Kidney epithelial cell (primary cell): Measurements from ENCODE around the gene SLX9. TPM values are rescaled to one million over a fixed set of nuclear protein-coding genes. Genes with fewer than 3 reads are reported as not detected.

Experiments used
- DNase-seq: peaks from one replicate; pipeline ENCODE4 v3.0.0-alpha.2; 2010; ENCODE audit warnings: low read depth
- H3K27me3 ChIP-seq: 2 replicates; pipeline ENCODE4 v1.6.0; 2011; ENCODE audit warnings: low read length; ENCODE audit not compliant: control insufficient read depth, insufficient read depth
- H3K36me3 ChIP-seq: 2 replicates; pipeline ENCODE4 v1.5.1; 2011; ENCODE audit warnings: low read length; ENCODE audit not compliant: control insufficient read depth, insufficient read depth
- H3K4me3 ChIP-seq: 2 replicates; pipeline ENCODE4 v1.5.1; 2011; ENCODE audit warnings: low read depth, mild to moderate bottlenecking, control low read depth, low read length
- CTCF ChIP-seq: IDR thresholded peaks from 2 replicates; pipeline ENCODE4 v1.5.1; 2011; ENCODE audit warnings: mild to moderate bottlenecking, moderate library complexity, low read length, control low read depth, inconsistent platforms; ENCODE audit not compliant: insufficient read depth, poor library complexity, severe bottlenecking
- total RNA-seq: library from RNA; depleted of rRNA; stranded (reverse); fragments of >200 nt; gene quantifications from 2 replicates; pipeline ENCODE4 v1.2.3, GENCODE V29; 2015

Gene SLX9
- total RNA-seq, 1 donor from 2014 or later, result 38.6 TPM

- H3K36me3 ChIP-seq, result no peaks in the 10 kb centered on the region
- DNase-seq, result no peak
- no peak overlapping the region for H3K4me3 ChIP-seq
- H3K27me3 ChIP-seq, result peaks cover 15% of the 10 kb centered on the region
- no peak for TF ChIP-seq CTCF
Measured at GRCh38 chr21:44988607-44989536, 49.0 kb downstream of the SLX9 start.

GRCh38 chr21:44989537-44989886 is 49.7 kb downstream of the SLX9 start:
- DNase-seq, result no peak
- TF ChIP-seq CTCF, result no peak
- no peak overlapping the region for H3K4me3 ChIP-seq
- H3K36me3 ChIP-seq, result no peaks in the 10 kb centered on the region
- peaks cover 15% of the 10 kb centered on the region for H3K27me3 ChIP-seq

GRCh38 chr21:44989943-44990780 is 50.3 kb downstream of the SLX9 start:
- no peak for TF ChIP-seq CTCF
- DNase-seq, result no peak
- Histone ChIP-seq H3K4me3 (no peak overlapping the region), H3K27me3 (peaks cover 15% of the 10 kb centered on the region), H3K36me3 (no peaks in the 10 kb centered on the region)

- H3K27me3 ChIP-seq, result peaks cover 15% of the 10 kb centered on the region
- DNase-seq, result no peak
- no peaks in the 10 kb centered on the region for H3K36me3 ChIP-seq
- no peak overlapping the region for H3K4me3 ChIP-seq
- no peak for TF ChIP-seq CTCF
Measured at GRCh38 chr21:44990921-44991320, 51.1 kb downstream of the SLX9 start.

- no peak overlapping the region for H3K4me3 ChIP-seq
- DNase-seq, result no peak
- TF ChIP-seq CTCF, result no peak
- peaks cover 12% of the 10 kb centered on the region for H3K27me3 ChIP-seq
- no peaks in the 10 kb centered on the region for H3K36me3 ChIP-seq
Measured at GRCh38 chr21:44991538-44992483, 52.0 kb downstream of the SLX9 start.
